ENCODE data around the gene PTPN1. TPM values are rescaled to one million over a fixed set of nuclear protein-coding genes. Genes with fewer than 3 reads are reported as not detected.

The PTPN1 gene
- total RNA-seq, 1 donor from 2014 or later: 8.4 TPM

DNA sequence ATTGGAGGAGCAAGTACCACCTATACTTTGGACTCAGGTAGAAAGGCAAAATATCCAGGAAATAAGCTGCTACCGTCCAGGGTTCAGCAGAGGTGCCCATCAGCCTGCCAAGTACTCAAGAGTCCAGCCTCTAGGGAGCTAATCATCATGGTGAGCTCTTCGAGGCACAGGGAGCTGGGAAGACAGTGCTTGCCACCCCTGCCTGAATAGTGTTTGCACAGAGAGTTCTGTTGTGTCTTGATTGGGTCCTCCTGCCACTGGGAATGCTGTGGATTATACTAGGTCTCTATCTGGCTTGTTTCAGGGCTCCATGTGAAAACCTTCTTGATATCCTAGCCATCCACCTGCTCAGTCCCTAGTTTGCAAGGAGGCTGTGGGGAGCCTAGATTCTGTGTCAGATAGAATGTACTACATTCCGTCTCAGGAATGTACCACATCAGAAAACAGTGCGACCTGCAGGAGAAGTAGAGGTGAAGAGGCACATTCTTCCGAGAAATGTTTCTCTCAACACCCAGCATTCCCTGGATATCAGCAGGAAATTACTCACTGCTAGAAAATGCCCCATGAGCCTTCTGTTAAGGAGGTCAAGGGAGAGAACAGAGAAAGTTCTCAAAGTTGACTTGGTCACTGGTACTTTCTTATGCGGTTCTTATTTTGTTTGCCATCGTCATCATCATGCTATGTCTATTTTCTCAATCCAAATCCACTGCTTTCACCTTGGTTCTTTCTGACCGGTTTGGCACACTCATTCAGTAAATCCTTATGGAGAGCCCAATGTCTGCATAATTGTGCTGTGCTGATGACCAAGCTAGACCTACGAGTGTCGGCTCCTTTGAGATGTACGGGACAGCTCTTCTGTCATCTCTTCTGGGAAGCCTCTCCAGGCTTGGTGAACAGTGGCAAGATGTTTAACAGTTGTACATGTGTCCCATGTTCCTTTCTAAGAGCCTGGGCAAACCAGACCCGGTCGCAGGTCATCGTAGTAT is 30.7 kb downstream of the PTPN1 start:
- no peaks in the 10 kb centered on the region for H3K36me3 ChIP-seq (ENCODE audit: control insufficient read depth in 3 of 3, insufficient read depth in 3 of 3, low read length in 3 of 3)
- H3K4me3 ChIP-seq (ENCODE audit: low read length in 3 of 3): no peak overlapping the region
- H3K9me3 ChIP-seq (ENCODE audit: control insufficient read depth in 3 of 3, low read length in 3 of 3): no peaks in the 10 kb centered on the region
- no peak overlapping the region for H3K9ac ChIP-seq (ENCODE audit: low read depth in 1 of 3, low read length in 3 of 3)
- H3K27ac ChIP-seq (ENCODE audit: low read depth, low read length): peak overlapping the region; percentile 15
- H3K27me3 ChIP-seq (ENCODE audit: control insufficient read depth in 3 of 3, insufficient read depth in 3 of 3, low read length in 3 of 3): no peaks in the 10 kb centered on the region
- H3K4me1 ChIP-seq (ENCODE audit: control insufficient read depth in 3 of 3, insufficient read depth in 3 of 3, low read length in 3 of 3): peaks cover 13 to 25% (median 15%) of the 10 kb centered on the region in 3 donors

DNA sequence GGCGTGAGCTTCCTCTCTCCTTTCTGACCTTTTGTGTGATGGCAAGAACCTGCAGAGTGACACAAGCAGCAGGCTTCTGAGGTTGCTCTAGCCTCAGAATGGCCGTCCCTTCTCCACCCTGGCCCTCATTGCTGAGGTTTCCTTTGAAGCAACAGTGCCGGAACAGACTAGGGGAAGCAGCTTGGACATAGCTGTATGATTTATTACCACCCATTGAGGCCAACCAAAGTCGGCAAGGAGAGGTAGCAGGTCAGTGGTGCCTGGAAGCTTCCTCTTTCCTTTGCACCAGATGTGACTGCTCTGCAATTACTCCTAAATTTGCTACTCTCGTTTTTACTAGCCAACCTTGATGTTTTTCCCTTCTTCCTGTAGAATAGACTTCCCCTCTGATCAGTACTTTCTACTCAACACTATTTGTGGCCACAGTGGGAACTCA is 31.4 kb downstream of the PTPN1 start:
- peaks cover 13 to 32% (median 19%) of the 10 kb centered on the region in 3 donors for H3K4me1 ChIP-seq (ENCODE audit: control insufficient read depth in 3 of 3, insufficient read depth in 3 of 3, low read length in 3 of 3)
- no peaks in the 10 kb centered on the region for H3K36me3 ChIP-seq (ENCODE audit: control insufficient read depth in 3 of 3, insufficient read depth in 3 of 3, low read length in 3 of 3)
- H3K9ac ChIP-seq (ENCODE audit: low read depth in 1 of 3, low read length in 3 of 3): no peak overlapping the region
- no peaks in the 10 kb centered on the region for H3K9me3 ChIP-seq (ENCODE audit: control insufficient read depth in 3 of 3, low read length in 3 of 3)
- H3K27me3 ChIP-seq (ENCODE audit: control insufficient read depth in 3 of 3, insufficient read depth in 3 of 3, low read length in 3 of 3): no peaks in the 10 kb centered on the region
- peak overlapping the region; percentile 15 for H3K27ac ChIP-seq (ENCODE audit: low read depth, low read length)
- H3K4me3 ChIP-seq (ENCODE audit: low read length in 3 of 3): peak overlapping the region in 1 of 3 donors; percentile 3

GRCh38 chr20:50543326-50543725 is 33.1 kb downstream of the PTPN1 start:
- H3K9ac ChIP-seq (ENCODE audit: low read depth in 1 of 3, low read length in 3 of 3): no peak overlapping the region
- H3K4me1 ChIP-seq (ENCODE audit: control insufficient read depth in 3 of 3, insufficient read depth in 3 of 3, low read length in 3 of 3): peaks cover 15 to 32% (median 20%) of the 10 kb centered on the region in 3 donors
- H3K27ac ChIP-seq (ENCODE audit: low read depth, low read length): no peak overlapping the region
- no peak overlapping the region for H3K4me3 ChIP-seq (ENCODE audit: low read length in 3 of 3)
- peaks cover 0 to 4% (median 0%) of the 10 kb centered on the region in 3 donors for H3K36me3 ChIP-seq (ENCODE audit: control insufficient read depth in 3 of 3, insufficient read depth in 3 of 3, low read length in 3 of 3)
- no peaks in the 10 kb centered on the region for H3K27me3 ChIP-seq (ENCODE audit: control insufficient read depth in 3 of 3, insufficient read depth in 3 of 3, low read length in 3 of 3)
- no peaks in the 10 kb centered on the region for H3K9me3 ChIP-seq (ENCODE audit: control insufficient read depth in 3 of 3, low read length in 3 of 3)

DNA sequence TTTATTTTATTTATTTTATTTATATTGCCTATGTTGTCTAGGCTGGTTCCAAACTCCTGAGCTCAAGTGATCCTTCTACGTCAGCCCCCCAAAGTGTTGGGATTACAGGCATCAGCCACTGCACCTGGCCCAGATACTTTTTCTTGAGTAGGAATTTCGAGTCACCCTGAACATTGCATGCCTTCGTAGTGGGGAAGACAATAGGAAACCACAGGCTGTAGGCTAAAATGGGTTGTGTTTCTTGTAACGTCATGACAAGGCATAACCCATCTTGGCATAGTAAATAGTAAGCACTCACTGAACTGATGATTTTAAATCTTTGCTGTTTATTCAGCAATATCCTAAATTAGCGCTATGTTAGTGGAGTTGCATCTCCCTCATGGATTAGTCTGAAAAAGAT is 34.9 kb downstream of the PTPN1 start:
- peaks cover 0 to 4% (median 4%) of the 10 kb centered on the region in 3 donors for H3K36me3 ChIP-seq (ENCODE audit: control insufficient read depth in 3 of 3, insufficient read depth in 3 of 3, low read length in 3 of 3)
- no peak overlapping the region for H3K4me3 ChIP-seq (ENCODE audit: low read length in 3 of 3)
- H3K9ac ChIP-seq (ENCODE audit: low read depth in 1 of 3, low read length in 3 of 3): no peak overlapping the region
- H3K27me3 ChIP-seq (ENCODE audit: control insufficient read depth in 3 of 3, insufficient read depth in 3 of 3, low read length in 3 of 3): no peaks in the 10 kb centered on the region
- H3K4me1 ChIP-seq (ENCODE audit: control insufficient read depth in 3 of 3, insufficient read depth in 3 of 3, low read length in 3 of 3): peaks cover 17 to 32% (median 20%) of the 10 kb centered on the region in 3 donors
- no peak overlapping the region for H3K27ac ChIP-seq (ENCODE audit: low read depth, low read length)
- no peaks in the 10 kb centered on the region for H3K9me3 ChIP-seq (ENCODE audit: control insufficient read depth in 3 of 3, low read length in 3 of 3)

- H3K4me3 ChIP-seq (ENCODE audit: low read length in 3 of 3): no peak overlapping the region
- peaks cover 5 to 21% (median 5%) of the 10 kb centered on the region in 3 donors for H3K4me1 ChIP-seq (ENCODE audit: control insufficient read depth in 3 of 3, insufficient read depth in 3 of 3, low read length in 3 of 3)
- H3K9ac ChIP-seq (ENCODE audit: low read depth in 1 of 3, low read length in 3 of 3): no peak overlapping the region
- no peaks in the 10 kb centered on the region for H3K9me3 ChIP-seq (ENCODE audit: control insufficient read depth in 3 of 3, low read length in 3 of 3)
- H3K36me3 ChIP-seq (ENCODE audit: control insufficient read depth in 3 of 3, insufficient read depth in 3 of 3, low read length in 3 of 3): peaks cover 0 to 4% (median 4%) of the 10 kb centered on the region in 3 donors
- no peak overlapping the region for H3K27ac ChIP-seq (ENCODE audit: low read depth, low read length)
- no peaks in the 10 kb centered on the region for H3K27me3 ChIP-seq (ENCODE audit: control insufficient read depth in 3 of 3, insufficient read depth in 3 of 3, low read length in 3 of 3)
These were observed 36.6 kb downstream of the PTPN1 start for GRCh38 chr20:50546729-50547314.

GRCh38 chr20:50547964-50548363 is 37.8 kb downstream of the PTPN1 start:
- no peaks in the 10 kb centered on the region for H3K9me3 ChIP-seq (ENCODE audit: control insufficient read depth in 3 of 3, low read length in 3 of 3)
- H3K9ac ChIP-seq (ENCODE audit: low read depth in 1 of 3, low read length in 3 of 3): no peak overlapping the region
- H3K4me1 ChIP-seq (ENCODE audit: control insufficient read depth in 3 of 3, insufficient read depth in 3 of 3, low read length in 3 of 3): peaks cover 4 to 19% (median 5%) of the 10 kb centered on the region in 3 donors
- H3K36me3 ChIP-seq (ENCODE audit: control insufficient read depth in 3 of 3, insufficient read depth in 3 of 3, low read length in 3 of 3): peaks cover 0 to 4% (median 4%) of the 10 kb centered on the region in 3 donors
- no peak overlapping the region for H3K4me3 ChIP-seq (ENCODE audit: low read length in 3 of 3)
- no peak overlapping the region for H3K27ac ChIP-seq (ENCODE audit: low read depth, low read length)
- H3K27me3 ChIP-seq (ENCODE audit: control insufficient read depth in 3 of 3, insufficient read depth in 3 of 3, low read length in 3 of 3): no peaks in the 10 kb centered on the region

- Histone ChIP-seq H3K27ac (ENCODE audit: low read depth, low read length) (no peak overlapping the region), H3K9ac (ENCODE audit: low read depth in 1 of 3, low read length in 3 of 3) (no peak overlapping the region), H3K4me3 (ENCODE audit: low read length in 3 of 3) (no peak overlapping the region), H3K9me3 (ENCODE audit: control insufficient read depth in 3 of 3, low read length in 3 of 3) (no peaks in the 10 kb centered on the region), H3K27me3 (ENCODE audit: control insufficient read depth in 3 of 3, insufficient read depth in 3 of 3, low read length in 3 of 3) (no peaks in the 10 kb centered on the region), H3K4me1 (ENCODE audit: control insufficient read depth in 3 of 3, insufficient read depth in 3 of 3, low read length in 3 of 3) (peaks cover 4 to 19% (median 5%) of the 10 kb centered on the region in 3 donors), H3K36me3 (ENCODE audit: control insufficient read depth in 3 of 3, insufficient read depth in 3 of 3, low read length in 3 of 3) (peaks cover 0 to 4% (median 4%) of the 10 kb centered on the region in 3 donors)
These were observed 38.2 kb downstream of the PTPN1 start for GRCh38 chr20:50548396-50548795.

- Histone ChIP-seq H3K9me3 (ENCODE audit: control insufficient read depth in 3 of 3, low read length in 3 of 3) (no peaks in the 10 kb centered on the region), H3K9ac (ENCODE audit: low read depth in 1 of 3, low read length in 3 of 3) (no peak overlapping the region), H3K36me3 (ENCODE audit: control insufficient read depth in 3 of 3, insufficient read depth in 3 of 3, low read length in 3 of 3) (peaks cover 0 to 4% (median 4%) of the 10 kb centered on the region in 3 donors), H3K27me3 (ENCODE audit: control insufficient read depth in 3 of 3, insufficient read depth in 3 of 3, low read length in 3 of 3) (no peaks in the 10 kb centered on the region), H3K4me1 (ENCODE audit: control insufficient read depth in 3 of 3, insufficient read depth in 3 of 3, low read length in 3 of 3) (peaks cover 4 to 19% (median 5%) of the 10 kb centered on the region in 3 donors), H3K4me3 (ENCODE audit: low read length in 3 of 3) (no peak overlapping the region), H3K27ac (ENCODE audit: low read depth, low read length) (no peak overlapping the region)
These were observed 40.3 kb downstream of the PTPN1 start for GRCh38 chr20:50550531-50550930.

- Histone ChIP-seq H3K27me3 (ENCODE audit: control insufficient read depth in 3 of 3, insufficient read depth in 3 of 3, low read length in 3 of 3) (no peaks in the 10 kb centered on the region), H3K36me3 (ENCODE audit: control insufficient read depth in 3 of 3, insufficient read depth in 3 of 3, low read length in 3 of 3) (peaks cover 0 to 4% (median 4%) of the 10 kb centered on the region in 3 donors), H3K9ac (ENCODE audit: low read depth in 1 of 3, low read length in 3 of 3) (no peak overlapping the region), H3K4me3 (ENCODE audit: low read length in 3 of 3) (no peak overlapping the region), H3K9me3 (ENCODE audit: control insufficient read depth in 3 of 3, low read length in 3 of 3) (no peaks in the 10 kb centered on the region), H3K4me1 (ENCODE audit: control insufficient read depth in 3 of 3, insufficient read depth in 3 of 3, low read length in 3 of 3) (peaks cover 4 to 14% (median 4%) of the 10 kb centered on the region in 3 donors), H3K27ac (ENCODE audit: low read depth, low read length) (no peak overlapping the region)
These were observed 41.1 kb downstream of the PTPN1 start for GRCh38 chr20:50551288-50551687.

DNA sequence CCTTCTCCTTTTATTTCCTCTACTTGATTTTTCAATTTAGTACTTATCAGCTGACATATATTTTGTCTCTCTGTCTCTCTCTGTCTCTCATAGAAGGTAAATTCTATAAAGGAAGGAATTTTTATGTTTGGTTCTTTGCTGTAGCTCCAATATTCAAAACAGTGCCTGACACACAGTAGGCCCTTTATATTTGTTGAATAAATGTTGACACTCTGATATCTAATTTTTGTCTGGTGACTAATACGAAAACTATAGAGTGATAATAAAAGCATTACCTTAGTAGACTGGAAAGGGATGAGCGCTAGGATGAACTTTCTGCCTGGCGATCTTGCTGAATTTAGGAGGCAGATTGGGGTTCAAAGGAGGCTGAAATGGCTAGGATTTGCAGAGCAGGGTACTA is 42.8 kb downstream of the PTPN1 start:
- Histone ChIP-seq H3K4me3 (ENCODE audit: low read length in 3 of 3) (no peak overlapping the region), H3K4me1 (ENCODE audit: control insufficient read depth in 3 of 3, insufficient read depth in 3 of 3, low read length in 3 of 3) (peaks cover 0 to 7% (median 3%) of the 10 kb centered on the region in 3 donors), H3K27ac (ENCODE audit: low read depth, low read length) (no peak overlapping the region), H3K27me3 (ENCODE audit: control insufficient read depth in 3 of 3, insufficient read depth in 3 of 3, low read length in 3 of 3) (no peaks in the 10 kb centered on the region), H3K9me3 (ENCODE audit: control insufficient read depth in 3 of 3, low read length in 3 of 3) (no peaks in the 10 kb centered on the region), H3K36me3 (ENCODE audit: control insufficient read depth in 3 of 3, insufficient read depth in 3 of 3, low read length in 3 of 3) (peaks cover 0 to 6% (median under 1%) of the 10 kb centered on the region in 3 donors), H3K9ac (ENCODE audit: low read depth in 1 of 3, low read length in 3 of 3) (no peak overlapping the region)

Measured in skeletal muscle tissue (tissue), 4 donors.